BE2C (cell line): ENCODE data around the gene SLC38A2.

Experiments used
- DNase-seq: peaks from one replicate; pipeline ENCODE4 v3.0.0-alpha.2; 2020
- H3K27me3 ChIP-seq: fragments of 250-450 bp; sonication (Bioruptor Pico); 2 replicates; pipeline ENCODE4 v1.5.1; 2020; ENCODE audit warnings: mild to moderate bottlenecking
- H3K36me3 ChIP-seq: fragments of 250-450 bp; sonication (Bioruptor Pico); 2 replicates; pipeline ENCODE4 v1.5.1; 2020; ENCODE audit warnings: mild to moderate bottlenecking
- H3K4me1 ChIP-seq: fragments of 250-450 bp; sonication (Bioruptor Pico); 2 replicates; pipeline ENCODE4 v1.5.1; 2020
- H3K4me3 ChIP-seq: 2 replicates; pipeline ENCODE4 v1.5.1; 2011; ENCODE audit warnings: low read depth, low read length
- H3K9me3 ChIP-seq: fragments of 250-450 bp; sonication (Bioruptor Pico); 2 replicates; pipeline ENCODE4 v1.5.1; 2020
- CTCF ChIP-seq: IDR thresholded peaks from 2 replicates; pipeline ENCODE4 v1.5.1; 2012; ENCODE audit warnings: mild to moderate bottlenecking, low read depth, low read length

SLC38A2 gene

GRCh38 chr12:46410495-46410894 lies 37.9 kb upstream of the SLC38A2 start:
- H3K27me3 ChIP-seq: no peaks in the 10 kb centered on the region
- no peaks in the 10 kb centered on the region for H3K4me1 ChIP-seq
- TF ChIP-seq CTCF: no peak
- no peak for DNase-seq
- no peaks in the 10 kb centered on the region for H3K36me3 ChIP-seq
- H3K9me3 ChIP-seq: no peaks in the 10 kb centered on the region
- no peak overlapping the region for H3K4me3 ChIP-seq

- H3K27me3 ChIP-seq: no peaks in the 10 kb centered on the region
- no peaks in the 10 kb centered on the region for H3K36me3 ChIP-seq
- no peak for TF ChIP-seq CTCF
- no peak overlapping the region for H3K4me3 ChIP-seq
- DNase-seq: no peak
- no peaks in the 10 kb centered on the region for H3K4me1 ChIP-seq
- no peaks in the 10 kb centered on the region for H3K9me3 ChIP-seq
Measured at GRCh38 chr12:46409974-46410373, 37.4 kb upstream of the SLC38A2 start.

GRCh38 chr12:46409342-46409741 lies 36.8 kb upstream of the SLC38A2 start:
- H3K27me3 ChIP-seq: no peaks in the 10 kb centered on the region
- no peaks in the 10 kb centered on the region for H3K4me1 ChIP-seq
- DNase-seq: no peak
- no peak overlapping the region for H3K4me3 ChIP-seq
- no peaks in the 10 kb centered on the region for H3K9me3 ChIP-seq
- no peaks in the 10 kb centered on the region for H3K36me3 ChIP-seq
- no peak for TF ChIP-seq CTCF

- no peaks in the 10 kb centered on the region for H3K36me3 ChIP-seq
- no peaks in the 10 kb centered on the region for H3K9me3 ChIP-seq
- DNase-seq: no peak
- H3K4me3 ChIP-seq: no peak overlapping the region
- H3K27me3 ChIP-seq: no peaks in the 10 kb centered on the region
- H3K4me1 ChIP-seq: no peaks in the 10 kb centered on the region
- no peak for TF ChIP-seq CTCF
Measured at GRCh38 chr12:46408441-46408840, 35.9 kb upstream of the SLC38A2 start.

GRCh38 chr12:46407361-46407760 lies 34.8 kb upstream of the SLC38A2 start:
- no peaks in the 10 kb centered on the region for H3K36me3 ChIP-seq
- H3K4me1 ChIP-seq: no peaks in the 10 kb centered on the region
- H3K4me3 ChIP-seq: no peak overlapping the region
- DNase-seq: no peak
- no peaks in the 10 kb centered on the region for H3K27me3 ChIP-seq
- H3K9me3 ChIP-seq: no peaks in the 10 kb centered on the region
- no peak for TF ChIP-seq CTCF

GRCh38 chr12:46406352-46407027 lies 33.9 kb upstream of the SLC38A2 start:
- TF ChIP-seq CTCF: no peak
- H3K36me3 ChIP-seq: no peaks in the 10 kb centered on the region
- no peaks in the 10 kb centered on the region for H3K9me3 ChIP-seq
- H3K27me3 ChIP-seq: no peaks in the 10 kb centered on the region
- H3K4me3 ChIP-seq: no peak overlapping the region
- DNase-seq: no peak
- no peaks in the 10 kb centered on the region for H3K4me1 ChIP-seq
